ENCODE measurements around the gene NR1D1. TPM values are rescaled to one million over a fixed set of nuclear protein-coding genes. Genes with fewer than 3 reads are reported as not detected.

Gene NR1D1
- total RNA-seq, 2 experiments from 2014 or later = 1.7 to 8.7 TPM

DNA sequence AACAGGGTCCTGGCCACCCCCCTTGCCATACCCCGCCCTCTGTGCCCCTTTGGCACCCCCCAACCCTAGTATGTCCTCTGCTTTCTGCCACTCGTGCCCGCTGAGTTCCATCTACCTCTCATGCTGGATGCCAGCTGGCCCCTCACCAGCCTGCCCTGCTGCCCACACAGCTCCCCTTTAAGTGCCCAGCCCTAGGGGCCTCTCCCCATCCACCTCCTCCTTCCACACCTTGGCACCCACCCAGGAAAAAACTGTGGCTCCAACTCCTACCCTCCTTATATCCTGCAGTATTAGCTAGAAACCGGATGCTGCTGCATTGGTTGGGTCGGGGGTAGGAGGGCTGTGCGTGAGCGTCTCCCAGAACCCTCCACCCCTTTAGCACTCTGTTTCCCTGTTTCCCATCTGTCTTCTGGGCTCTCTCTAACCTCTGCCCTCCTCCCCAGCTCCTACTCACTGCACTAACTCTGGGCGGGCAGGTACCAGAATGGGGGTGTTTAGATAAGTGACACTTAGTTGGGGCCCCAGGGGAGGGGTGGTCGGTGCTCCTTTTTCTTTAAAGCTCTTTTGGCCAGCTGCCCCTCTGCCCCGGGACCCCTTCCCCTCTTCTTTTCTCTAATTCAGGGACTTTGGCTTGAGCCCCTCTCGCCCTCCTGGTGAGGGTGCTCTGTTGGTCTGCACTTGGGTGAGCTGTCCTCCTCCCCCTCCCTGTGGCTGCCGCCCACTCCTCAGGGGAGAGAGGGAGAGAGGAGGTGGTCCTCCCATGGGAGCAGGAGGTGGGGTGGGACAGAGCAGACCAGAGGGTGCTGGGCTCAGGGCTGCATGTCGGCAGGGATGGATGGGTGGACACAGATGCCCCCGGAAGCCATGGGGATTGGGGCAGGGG, 9.9 kb downstream of the NR1D1 start:
- ChIA-PET POLR2A (interaction anchor here (0.5 kb wide), 1 partner anchor 204 kb away, joined by 3 read pairs; no protein-coding TSS in a partner anchor), CTCF (ENCODE audit: unreplicated experiment) (interaction anchor here (2.3 kb wide), 1 partner anchor 16 kb away, joined by 5 read pairs; no protein-coding TSS in a partner anchor)
- H3K27ac ChIP-seq (ENCODE audit: low read depth, low read length, poor library complexity, severe bottlenecking) = no peak overlapping the region
- peaks cover 27% of the 10 kb centered on the region for H3K36me3 ChIP-seq (ENCODE audit: insufficient read depth, low read length)
- no peak overlapping the region for H3K4me3 ChIP-seq (ENCODE audit: low read depth, low read length, poor library complexity, severe bottlenecking)
- no TSS peak for BruUV-seq (replicated peaks)
- TF ChIP-seq, protein P1, sequence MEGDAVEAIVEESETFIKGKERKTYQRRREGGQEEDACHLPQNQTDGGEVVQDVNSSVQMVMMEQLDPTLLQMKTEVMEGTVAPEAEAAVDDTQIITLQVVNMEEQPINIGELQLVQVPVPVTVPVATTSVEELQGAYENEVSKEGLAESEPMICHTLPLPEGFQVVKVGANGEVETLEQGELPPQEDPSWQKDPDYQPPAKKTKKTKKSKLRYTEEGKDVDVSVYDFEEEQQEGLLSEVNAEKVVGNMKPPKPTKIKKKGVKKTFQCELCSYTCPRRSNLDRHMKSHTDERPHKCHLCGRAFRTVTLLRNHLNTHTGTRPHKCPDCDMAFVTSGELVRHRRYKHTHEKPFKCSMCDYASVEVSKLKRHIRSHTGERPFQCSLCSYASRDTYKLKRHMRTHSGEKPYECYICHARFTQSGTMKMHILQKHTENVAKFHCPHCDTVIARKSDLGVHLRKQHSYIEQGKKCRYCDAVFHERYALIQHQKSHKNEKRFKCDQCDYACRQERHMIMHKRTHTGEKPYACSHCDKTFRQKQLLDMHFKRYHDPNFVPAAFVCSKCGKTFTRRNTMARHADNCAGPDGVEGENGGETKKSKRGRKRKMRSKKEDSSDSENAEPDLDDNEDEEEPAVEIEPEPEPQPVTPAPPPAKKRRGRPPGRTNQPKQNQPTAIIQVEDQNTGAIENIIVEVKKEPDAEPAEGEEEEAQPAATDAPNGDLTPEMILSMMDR (conservative IDR thresholded peaks at IDR 0.05; ENCODE audit: low read length) = no peak
- no peak for TF ChIP-seq EZH2phosphoT487 (IDR thresholded peaks at IDR 0.05; ENCODE audit: borderline replicate concordance, low read depth, low read length)
- no peak for DNase-seq (ENCODE audit: low spot score)
- H3K79me2 ChIP-seq (ENCODE audit: insufficient read depth, low read depth, low read length) = no peaks in the 10 kb centered on the region
- intact Hi-C loops (cut with micrococcal nuclease; ENCODE audit: unreplicated experiment) = no loop called here
- H2AFZ ChIP-seq (ENCODE audit: low read length) = no peak overlapping the region
- H3K9me2 ChIP-seq (ENCODE audit: insufficient read depth, low read length) = no peaks in the 10 kb centered on the region
- no peaks in the 10 kb centered on the region for H3K9me3 ChIP-seq (ENCODE audit: low read length)
- H3K4me2 ChIP-seq (ENCODE audit: low read length) = no peak overlapping the region
- peaks cover 3% of the 10 kb centered on the region for H3K4me1 ChIP-seq (ENCODE audit: insufficient read depth, low read length, poor library complexity, severe bottlenecking)
- H4K20me1 ChIP-seq (ENCODE audit: insufficient read depth, low read length) = no peaks in the 10 kb centered on the region

DNA sequence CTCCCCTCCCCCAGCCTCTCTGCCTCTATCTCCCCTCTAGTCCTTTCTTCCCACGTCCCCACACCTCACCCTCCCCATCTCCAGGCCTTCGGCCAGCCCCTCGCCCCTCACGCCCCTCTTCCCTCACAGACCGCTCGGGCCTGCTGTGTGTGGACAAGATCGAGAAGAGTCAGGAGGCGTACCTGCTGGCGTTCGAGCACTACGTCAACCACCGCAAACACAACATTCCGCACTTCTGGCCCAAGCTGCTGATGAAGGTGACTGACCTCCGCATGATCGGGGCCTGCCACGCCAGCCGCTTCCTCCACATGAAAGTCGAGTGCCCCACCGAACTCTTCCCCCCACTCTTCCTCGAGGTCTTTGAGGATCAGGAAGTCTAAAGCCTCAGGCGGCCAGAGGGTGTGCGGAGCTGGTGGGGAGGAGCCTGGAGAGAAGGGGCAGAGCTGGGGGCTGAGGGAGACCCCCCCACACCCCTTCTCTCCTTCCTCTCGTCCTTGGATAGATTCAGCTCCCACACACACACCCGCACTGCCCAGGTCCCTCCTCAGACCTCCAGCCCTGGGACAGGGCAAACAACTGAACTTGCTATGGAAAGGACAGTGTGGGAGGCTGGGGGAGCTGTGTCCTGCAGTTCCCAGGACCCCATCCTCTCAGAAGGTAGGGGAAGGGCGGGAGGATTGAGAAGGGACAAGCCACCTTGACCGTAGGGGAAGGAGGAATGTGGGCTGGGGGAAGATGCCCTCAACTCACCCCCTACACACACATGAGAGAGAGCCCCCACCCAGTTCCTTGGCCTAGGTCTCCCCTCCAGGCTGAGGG, 11.1 kb downstream of the NR1D1 start:
- H3K79me2 ChIP-seq (ENCODE audit: insufficient read depth, low read depth, low read length) = no peaks in the 10 kb centered on the region
- TF ChIP-seq, protein P1 (conservative IDR thresholded peaks at IDR 0.05; ENCODE audit: low read length) = no peak
- no peak for TF ChIP-seq EZH2phosphoT487 (IDR thresholded peaks at IDR 0.05; ENCODE audit: borderline replicate concordance, low read depth, low read length)
- no peak overlapping the region for H2AFZ ChIP-seq (ENCODE audit: low read length)
- DNase-seq (ENCODE audit: low spot score) = no peak
- intact Hi-C loops (cut with micrococcal nuclease; ENCODE audit: unreplicated experiment) = no loop called here
- H3K36me3 ChIP-seq (ENCODE audit: insufficient read depth, low read length) = peaks cover 17% of the 10 kb centered on the region
- no peaks in the 10 kb centered on the region for H4K20me1 ChIP-seq (ENCODE audit: insufficient read depth, low read length)
- ChIA-PET POLR2A (no interaction called here), CTCF (ENCODE audit: unreplicated experiment) (interaction anchor here (2.3 kb wide), 1 partner anchor 15 kb away, joined by 5 read pairs; no protein-coding TSS in a partner anchor)
- H3K9me3 ChIP-seq (ENCODE audit: low read length) = no peaks in the 10 kb centered on the region
- H3K27ac ChIP-seq (ENCODE audit: low read depth, low read length, poor library complexity, severe bottlenecking) = no peak overlapping the region
- BruUV-seq (replicated peaks) = no TSS peak
- no peak overlapping the region for H3K4me2 ChIP-seq (ENCODE audit: low read length)
- no peak overlapping the region for H3K4me3 ChIP-seq (ENCODE audit: low read depth, low read length, poor library complexity, severe bottlenecking)
- H3K4me1 ChIP-seq (ENCODE audit: insufficient read depth, low read length, poor library complexity, severe bottlenecking) = no peaks in the 10 kb centered on the region
- H3K9me2 ChIP-seq (ENCODE audit: insufficient read depth, low read length) = no peaks in the 10 kb centered on the region
